GM12878 (cell line): ENCODE results near the gene PDE6A. TPM values are rescaled to one million over a fixed set of nuclear protein-coding genes. Genes with fewer than 3 reads are reported as not detected.

ENCODE experiments used
- ATAC-seq: fragments of 200-7000 bp; cut with Tn5 transposase; 3 replicates; pipeline ENCODE4 v1.9.1; 2020; ENCODE audit warnings: mild to moderate bottlenecking, moderate library complexity
- BruUV-seq: library from RNA; stranded (reverse); fragments of 400-500 nt; replicated peaks from 2 replicates; lab custom pipeline; 2021; lab: Mats Ljungman, UMichigan
- CTCF ChIA-PET: fragments of 300-600 bp; sonication (Branson Sonifier 250); formaldehyde crosslinking; extraction: SDS; loops from one replicate; lab custom pipeline; 2021; ENCODE audit warnings: inconsistent platforms; lab: Yijun Ruan, JAX
- POLR2A ChIA-PET: fragments of 350-600 bp; formaldehyde crosslinking; extraction: SDS; loops from one replicate; lab custom pipeline; 2021; ENCODE audit warnings: inconsistent platforms; lab: Charles Lee
- RAD21 ChIA-PET: fragments of 300-600 bp; sonication (Branson Sonifier 250); formaldehyde crosslinking; loops from one replicate; lab custom pipeline; 2023; ENCODE audit warnings: antibody characterized with exemption; ENCODE audit not compliant: unreplicated experiment; lab: Charles Lee
- SMC1A ChIA-PET: fragments of 300-600 bp; sonication (Branson Sonifier 250); formaldehyde crosslinking; loops from one replicate; lab custom pipeline; 2023; ENCODE audit not compliant: unreplicated experiment, uncharacterized antibody; lab: Charles Lee
- DNase-seq: peaks from one replicate; pipeline ENCODE4 v3.0.0-alpha.2; 2011; ENCODE audit warnings: low read depth, low spot score
- FAIRE-seq: peaks from 3 replicates; lab custom pipeline; 2011; peaks lifted over from hg19 to GRCh38; lab: Jason Lieb, UNC
- H2AFZ ChIP-seq: 2 replicates; pipeline ENCODE4 v1.6.0; 2011; ENCODE audit warnings: low read depth, low read length, control low read depth; ENCODE audit not compliant: control insufficient read depth
- H3K27ac ChIP-seq: 2 replicates; pipeline ENCODE4 v1.5.1; 2011; ENCODE audit warnings: control low read depth; ENCODE audit not compliant: control insufficient read depth, insufficient read depth
- H3K27me3 ChIP-seq, 2 experiments: replicated peaks in 1 of 2; 2 replicates each; pipeline versions ENCODE4 v1.6.0 to v1.6.1; 2011; ENCODE audit warnings: low read length in 1 of 2; ENCODE audit not compliant: control insufficient read depth in 2 of 2, insufficient read depth in 2 of 2
- H3K36me3 ChIP-seq, 2 experiments: 2 replicates each; pipeline ENCODE4 v1.5.1; 2011; ENCODE audit warnings: low read length in 1 of 2; ENCODE audit not compliant: control insufficient read depth in 2 of 2, insufficient read depth in 2 of 2
- H3K4me1 ChIP-seq: 2 replicates; pipeline ENCODE4 v1.6.1; 2011; ENCODE audit warnings: mild to moderate bottlenecking, low read length, moderate library complexity, mixed read lengths; ENCODE audit not compliant: control insufficient read depth, insufficient read depth
- H3K4me2 ChIP-seq: 2 replicates; pipeline ENCODE4 v1.6.0; 2011; ENCODE audit warnings: control low read depth; ENCODE audit not compliant: control insufficient read depth, insufficient read depth
- H3K4me3 ChIP-seq: fragments of 200-600 bp; sonication (generic); 2 replicates; pipeline ENCODE4 v1.5.1; 2016
- H3K79me2 ChIP-seq: 2 replicates; pipeline ENCODE4 v1.6.0; 2011; ENCODE audit warnings: low read length; ENCODE audit not compliant: control insufficient read depth, insufficient read depth
- H3K9ac ChIP-seq: 2 replicates; pipeline ENCODE4 v1.8.0; 2011; ENCODE audit warnings: low read length, control low read depth, mixed read lengths; ENCODE audit not compliant: control insufficient read depth, insufficient read depth
- H3K9me3 ChIP-seq: replicated peaks from 3 replicates; pipeline ENCODE4 v1.5.1; 2011; ENCODE audit warnings: mild to moderate bottlenecking, low read length; ENCODE audit not compliant: control insufficient read depth, insufficient read depth
- H4K20me1 ChIP-seq: 2 replicates; pipeline ENCODE4 v1.6.0; 2011; ENCODE audit not compliant: control insufficient read depth, insufficient read depth
- BCL11A ChIP-seq: IDR thresholded peaks from 2 replicates; pipeline ENCODE4 v1.6.1; 2011; ENCODE audit warnings: low read depth, low read length
- EGR1 ChIP-seq, 2 experiments: IDR thresholded peaks; 1 replicate in 1 of 2; 2 replicates in 1 of 2; pipeline ENCODE4 v1.6.1; 2011 to 2012; ENCODE audit warnings: low read depth in 2 of 2, low read length in 2 of 2, borderline replicate concordance in 1 of 2, mild to moderate bottlenecking in 1 of 2, moderate library complexity in 1 of 2
- IRF3 ChIP-seq: fragments of 450-650 bp; IDR thresholded peaks from 2 replicates; pipeline ENCODE4 v1.6.1; 2014; ENCODE audit warnings: mild to moderate bottlenecking
- KAT2A ChIP-seq: conservative IDR thresholded peaks from 2 replicates; pipeline ENCODE4 v1.6.1; 2011; ENCODE audit warnings: low read depth, low read length; ENCODE audit not compliant: control insufficient read depth
- PAX8 ChIP-seq: fragments of 450-650 bp; IDR thresholded peaks from 2 replicates; pipeline ENCODE4 v1.6.1; 2017; ENCODE audit warnings: mild to moderate bottlenecking, moderate library complexity
- PBX3 ChIP-seq: IDR thresholded peaks from 2 replicates; pipeline ENCODE4 v1.6.1; 2011; ENCODE audit warnings: mild to moderate bottlenecking, low read depth, low read length, moderate library complexity; ENCODE audit not compliant: insufficient replicate concordance
- YBX1 ChIP-seq: fragments of 450-650 bp; IDR thresholded peaks from 2 replicates; pipeline ENCODE4 v1.6.1; 2016; ENCODE audit warnings: antibody characterized with exemption
- ZBED1 ChIP-seq: IDR thresholded peaks from 2 replicates; pipeline ENCODE4 v1.6.1; 2016; ENCODE audit warnings: borderline replicate concordance
- WGBS: methylation state at CpG from one replicate; pipeline ENCODE4 v1.1.6; 2016; ENCODE audit warnings: low lambda C conversion rate; ENCODE audit not compliant: insufficient replicate concordance, insufficient coverage; ENCODE audit errors: missing lambda C conversion rate; 5-methylcytosine and 5-hydroxymethylcytosine counted together
- in situ Hi-C: fragments of 300-500 bp; cut with MboI; formaldehyde crosslinking; loops from 9 replicates; pipeline ENCODE4 v1.14.3; 2018; ENCODE audit warnings: mixed read lengths
- intact Hi-C: fragments of 100-400 bp; cut with micrococcal nuclease; formaldehyde crosslinking; loops from one replicate; pipeline ENCODE4 v1.14.2; 2022; ENCODE audit not compliant: unreplicated experiment
- polyA plus RNA-seq, 11 experiments: library from polyadenylated mRNA; depleted of rRNA in 4 of 11; unstranded in 6 of 11; stranded (reverse) in 5 of 11; fragments of >200 nt; fragmentation: Nextera tagmentation in 4 of 11; fragmentation: Illumina TruSeq in 1 of 11; extraction: Ambion mirVana in 4 of 11; extraction: Trizol in 1 of 11; gene quantifications; 1 replicate in 1 of 11; 2 replicates in 10 of 11; pipeline versions ENCODE4 v1.2.1 to v1.2.3, GENCODE V29; 2011 to 2016; ENCODE audit warnings: inconsistent platforms in 2 of 11, missing spikeins in 2 of 11, low read depth in 1 of 11
- total RNA-seq, 4 experiments: library from RNA; depleted of rRNA in 3 of 4; stranded (reverse); fragments of >200 nt in 3 of 4; fragmentation: Illumina TruSeq in 1 of 4; extraction: Trizol in 1 of 4; gene quantifications; 2 replicates each; pipeline versions ENCODE4 v1.2.1 to v1.2.3, GENCODE V29; 2013 to 2021
- TF ChIP-seq, protein P1 (sequence below): IDR thresholded peaks from 2 replicates; pipeline ENCODE4 v1.6.1; 2012; ENCODE audit warnings: low read length, inconsistent platforms

PDE6A gene
- total and polyA plus RNA-seq, 10 of the 15 experiments (the other 5 are each of a cell fraction or from before 2014, with no cell fraction given) = 0.05 to 0.26 TPM; not detected in 8

- no peak for TF ChIP-seq ZBED1
Measured at GRCh38 chr5:149887622-149888183, 56.9 kb downstream of the PDE6A start (continued).

DNA sequence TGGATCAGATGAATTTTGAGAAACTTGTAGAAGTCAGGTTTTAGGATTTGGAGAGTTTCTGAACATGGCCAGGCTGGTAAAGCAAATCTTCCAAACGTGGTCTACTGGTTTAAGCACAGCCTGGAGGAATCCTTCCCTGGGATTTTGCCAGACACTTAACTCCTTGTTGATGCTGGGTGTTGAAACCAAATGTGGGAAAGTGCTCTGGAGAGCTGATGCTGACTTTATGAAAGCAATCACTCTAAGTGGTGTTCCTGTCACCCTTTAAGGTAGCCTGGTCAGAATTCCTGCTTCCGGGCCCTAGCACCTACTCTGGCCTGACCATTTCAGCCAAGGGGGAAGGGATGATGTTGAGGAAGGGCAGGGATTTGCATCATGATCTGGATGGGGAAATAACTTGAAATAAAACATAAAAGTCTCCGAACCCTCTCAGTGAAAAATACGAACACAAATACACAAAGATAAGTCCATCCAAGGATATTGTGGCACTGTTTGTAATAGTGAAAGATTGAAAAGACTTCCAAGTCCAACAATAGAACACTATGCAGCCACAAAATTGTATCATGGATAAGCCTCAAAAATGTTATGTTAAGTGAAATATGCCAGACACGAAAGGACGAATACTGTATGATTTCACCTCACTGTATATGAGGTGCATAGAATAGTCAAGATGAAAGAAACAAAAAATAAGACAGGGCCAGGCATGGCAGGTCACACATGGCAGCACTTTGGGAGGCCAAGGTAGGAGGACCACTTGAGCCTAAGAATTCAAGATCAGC is 57.7 kb downstream of the PDE6A start:
- ChIA-PET POLR2A (no interaction called here), RAD21 (no interaction called here), SMC1A (no interaction called here), CTCF (no interaction called here)
- Histone ChIP-seq H3K27ac (no peak overlapping the region), H3K36me3 (no peaks in the 10 kb centered on the region), H3K9me3 (no peaks in the 10 kb centered on the region), H3K79me2 (no peaks in the 10 kb centered on the region), H2AFZ (no peak overlapping the region), H3K4me2 (no peak overlapping the region), H3K9ac (no peak overlapping the region), H3K4me1 (no peaks in the 10 kb centered on the region), H3K4me3 (no peak overlapping the region), H3K27me3 (no peaks in the 10 kb centered on the region), H4K20me1 (no peaks in the 10 kb centered on the region)
- intact Hi-C loops (no loop called here), in situ Hi-C loops (no loop called here)
- DNase-seq = no peak
- BruUV-seq = no TSS peak
- FAIRE-seq = no peak
- no peak for ATAC-seq
- WGBS = 42% methylated on average over 6 of the region's 6 CpGs
- TF ChIP-seq BCL11A (no peak), IRF3 (no peak), KAT2A (no peak), PAX8 (no peak), PBX3 (no peak), YBX1 (no peak), EGR1 (IDR thresholded peaks at IDR 0.05; ENCODE audit: borderline replicate concordance in 1 of 2, low read depth in 2 of 2, low read length in 2 of 2) (no peak)
- TF ChIP-seq, protein P1, sequence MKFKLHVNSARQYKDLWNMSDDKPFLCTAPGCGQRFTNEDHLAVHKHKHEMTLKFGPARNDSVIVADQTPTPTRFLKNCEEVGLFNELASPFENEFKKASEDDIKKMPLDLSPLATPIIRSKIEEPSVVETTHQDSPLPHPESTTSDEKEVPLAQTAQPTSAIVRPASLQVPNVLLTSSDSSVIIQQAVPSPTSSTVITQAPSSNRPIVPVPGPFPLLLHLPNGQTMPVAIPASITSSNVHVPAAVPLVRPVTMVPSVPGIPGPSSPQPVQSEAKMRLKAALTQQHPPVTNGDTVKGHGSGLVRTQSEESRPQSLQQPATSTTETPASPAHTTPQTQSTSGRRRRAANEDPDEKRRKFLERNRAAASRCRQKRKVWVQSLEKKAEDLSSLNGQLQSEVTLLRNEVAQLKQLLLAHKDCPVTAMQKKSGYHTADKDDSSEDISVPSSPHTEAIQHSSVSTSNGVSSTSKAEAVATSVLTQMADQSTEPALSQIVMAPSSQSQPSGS = no peak
